Measurements from ENCODE around the gene GATAD2B. TPM values are rescaled to one million over a fixed set of nuclear protein-coding genes. Genes with fewer than 3 reads are reported as not detected.

The GATAD2B gene
- polyA plus RNA-seq, 1 experiment: 4.8 TPM

DNA sequence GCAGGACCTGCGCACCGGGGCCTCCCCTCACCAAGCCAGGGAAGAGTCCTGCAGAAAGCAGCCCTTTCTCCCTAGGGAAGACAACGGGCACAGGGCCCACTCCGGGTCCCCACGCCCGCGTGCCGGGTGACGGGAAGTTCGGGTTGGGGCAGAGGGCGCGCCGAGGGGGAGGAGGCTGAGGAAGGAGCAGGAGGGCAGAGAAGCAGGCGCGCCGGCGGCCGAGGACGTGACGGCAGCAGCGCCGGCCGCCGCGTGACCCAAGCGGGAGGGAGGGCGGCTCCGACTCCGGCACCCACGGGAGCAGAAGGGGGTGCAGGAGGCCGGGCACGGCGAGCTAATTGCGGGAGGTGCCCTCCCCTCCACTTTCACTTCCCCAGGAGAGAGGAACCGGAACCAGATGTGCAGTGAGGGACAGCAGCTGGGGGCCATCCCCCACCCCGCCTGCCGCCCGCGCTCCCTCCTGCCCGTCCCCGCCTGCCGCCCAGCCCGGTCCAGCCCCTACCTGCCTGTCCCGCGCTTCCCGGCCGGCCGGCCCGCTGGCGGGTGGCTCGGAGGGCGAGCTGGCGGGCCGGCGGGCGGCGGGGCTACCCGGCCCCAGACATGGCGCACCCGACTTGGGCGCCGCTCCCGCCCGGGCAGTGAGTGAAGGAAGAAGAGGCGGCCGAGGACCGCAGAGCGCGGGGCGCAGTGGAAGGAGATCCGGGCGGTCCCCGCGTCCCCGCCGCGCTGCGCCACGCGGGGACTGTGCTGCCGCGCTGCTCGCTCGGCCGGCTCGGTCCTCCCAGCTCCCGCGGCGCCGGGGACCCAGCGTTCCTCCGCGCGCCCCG, 23.2 kb upstream of the GATAD2B start:
- peak overlapping the region; percentile 61 for H3K27ac ChIP-seq (ENCODE audit: low read depth, low read length)
- H3K9me3 ChIP-seq (ENCODE audit: control insufficient read depth, insufficient read depth, low read length): no peaks in the 10 kb centered on the region; the same call in 1 of the 2 replicates
- POLR2A ChIA-PET: interaction anchor here (0.6 to 2.6 kb wide), 16 partner anchors 10 to 275 kb away, joined by 3 to 19 read pairs (median 5); partner anchors contain the start of genes CREB3L4, CRTC2, GATAD2B and JTB
- no peaks in the 10 kb centered on the region for H3K27me3 ChIP-seq (ENCODE audit: control insufficient read depth, insufficient read depth, low read length)
- no peak for TF ChIP-seq CTCF (IDR thresholded peaks at IDR 0.05; ENCODE audit: low read depth, low read length)
- DNase-seq (ENCODE audit: low read depth, low spot score): no peak
- CTCF ChIA-PET: interaction anchor here (0.5 to 3.8 kb wide), 26 partner anchors 9 to 594 kb away, joined by 3 to 19 read pairs (median 5); partner anchors contain the start of genes RAB13 and SLC39A1
- peak overlapping the region; percentile 86 for H3K4me3 ChIP-seq (ENCODE audit: low read depth, low read length)

- H3K9me3 ChIP-seq (ENCODE audit: control insufficient read depth, insufficient read depth, low read length): no peaks in the 10 kb centered on the region; the same call in 1 of the 2 replicates
- ChIA-PET CTCF (interaction anchor here (1.3 to 3.8 kb wide), 3 partner anchors 9 to 147 kb away, joined by 3 to 19 read pairs (median 7); no protein-coding TSS in a partner anchor), POLR2A (interaction anchor here (0.8 to 2.6 kb wide), 7 partner anchors 11 to 45 kb away, joined by 3 to 19 read pairs (median 7); partner anchors contain the start of genes CREB3L4, CRTC2, JTB and RPS27)
- H3K4me3 ChIP-seq (ENCODE audit: low read depth, low read length): peak overlapping the region; percentile 86
- H3K27me3 ChIP-seq (ENCODE audit: control insufficient read depth, insufficient read depth, low read length): no peaks in the 10 kb centered on the region
- H3K27ac ChIP-seq (ENCODE audit: low read depth, low read length): peak overlapping the region; percentile 61
- TF ChIP-seq CTCF (IDR thresholded peaks at IDR 0.05; ENCODE audit: low read depth, low read length): no peak
- DNase-seq (ENCODE audit: low read depth, low spot score): no peak
These were observed 22.5 kb upstream of the GATAD2B start for GRCh38 chr1:153945131-153945794.

- POLR2A ChIA-PET: interaction anchor here (0.7 to 2.6 kb wide), 3 partner anchors 11 to 46 kb away, joined by 3 to 11 read pairs (median 8); partner anchors contain the start of genes CREB3L4 and RPS27
- H3K27ac ChIP-seq (ENCODE audit: low read depth, low read length): no peak overlapping the region
- no peaks in the 10 kb centered on the region; the same call in 1 of the 2 replicates for H3K9me3 ChIP-seq (ENCODE audit: control insufficient read depth, insufficient read depth, low read length)
- peak overlapping the region; percentile 86 for H3K4me3 ChIP-seq (ENCODE audit: low read depth, low read length)
- CTCF ChIA-PET: interaction anchor here (1.3 to 3.8 kb wide), 3 partner anchors 42 to 147 kb away, joined by 3 to 19 read pairs (median 6); partner anchors contain the start of gene RAB13
- H3K27me3 ChIP-seq (ENCODE audit: control insufficient read depth, insufficient read depth, low read length): no peaks in the 10 kb centered on the region
- DNase-seq (ENCODE audit: low read depth, low spot score): no peak
- no peak for TF ChIP-seq CTCF (IDR thresholded peaks at IDR 0.05; ENCODE audit: low read depth, low read length)
These were observed 22.0 kb upstream of the GATAD2B start for GRCh38 chr1:153944827-153945117.

- ChIA-PET CTCF (interaction anchor here (1.3 to 3.8 kb wide), 3 partner anchors 42 to 146 kb away, joined by 3 to 19 read pairs (median 6); partner anchors contain the start of gene RAB13), POLR2A (interaction anchor here (0.7 to 2.6 kb wide), 6 partner anchors 12 to 217 kb away, joined by 3 to 11 read pairs (median 6); partner anchors contain the start of genes CREB3L4, RPS27 and SLC39A1)
- Histone ChIP-seq H3K27me3 (ENCODE audit: control insufficient read depth, insufficient read depth, low read length) (no peaks in the 10 kb centered on the region), H3K4me3 (ENCODE audit: low read depth, low read length) (no peak overlapping the region), H3K27ac (ENCODE audit: low read depth, low read length) (no peak overlapping the region), H3K9me3 (ENCODE audit: control insufficient read depth, insufficient read depth, low read length) (no peaks in the 10 kb centered on the region; the same call in 1 of the 2 replicates)
- DNase-seq (ENCODE audit: low read depth, low spot score): no peak
- TF ChIP-seq CTCF (IDR thresholded peaks at IDR 0.05; ENCODE audit: low read depth, low read length): no peak
These were observed 21.4 kb upstream of the GATAD2B start for GRCh38 chr1:153944005-153944826.

Data from AG04450 (cell line).